HCT116 (cell line): Measurements from ENCODE around the gene CRACDL. TPM values are rescaled to one million over a fixed set of nuclear protein-coding genes. Genes with fewer than 3 reads are reported as not detected.

Source experiments
- ATAC-seq: fragments of 200-7000 bp; cut with Tn5 transposase; 2 replicates; pipeline ENCODE4 v1.9.1; 2020; ENCODE audit warnings: mild to moderate bottlenecking, moderate library complexity
- BruUV-seq: library from RNA; stranded (reverse); fragments of 400-500 nt; replicated peaks from 2 replicates; lab custom pipeline; 2021; lab: Mats Ljungman, UMichigan
- CTCF ChIA-PET: fragments of 300-600 bp; sonication (Branson Sonifier 250); formaldehyde crosslinking; loops from one replicate; lab custom pipeline; 2021; ENCODE audit warnings: antibody characterized with exemption; lab: Charles Lee
- POLR2A ChIA-PET: fragments of 300-600, 350-600 bp; sonication (Branson Sonifier 250); formaldehyde crosslinking; loops from one replicate; lab custom pipeline; 2021; ENCODE audit warnings: antibody characterized with exemption; lab: Charles Lee
- RAD21 ChIA-PET, 2 experiments: fragments of 300-600 bp; sonication (Branson Sonifier 250); formaldehyde crosslinking; loops; one replicate each; lab custom pipeline; 2023; ENCODE audit warnings: low total read pairs in 2 of 2; ENCODE audit not compliant: uncharacterized antibody in 2 of 2, unreplicated experiment in 2 of 2, low non-redundant PET in 1 of 2; lab: Charles Lee
- DNase-seq: peaks from one replicate; pipeline ENCODE4 v3.0.0-alpha.2; 2010; ENCODE audit warnings: low read depth, low spot score
- H2AFZ ChIP-seq: fragments of 200-600 bp; shearing (Covaris generic), sonication (generic); 2 replicates; pipeline ENCODE4 v1.6.1; 2017; ENCODE audit warnings: low read depth, mixed run types, mixed read lengths, antibody characterized with exemption, low read length; ENCODE audit not compliant: poor library complexity, severe bottlenecking
- H3K27ac ChIP-seq: 2 replicates; pipeline ENCODE4 v1.5.1; 2012; ENCODE audit warnings: low read depth, low read length
- H3K27me3 ChIP-seq: fragments of 200-600 bp; sonication (generic); 2 replicates; pipeline ENCODE4 v1.6.1; 2016; ENCODE audit warnings: mixed run types, low read length, mixed read lengths; ENCODE audit not compliant: insufficient read depth
- H3K36me3 ChIP-seq, 2 experiments: fragments of 200-500 bp in 1 of 2; fragments of 200-600 bp in 1 of 2; sonication (Bioruptor generic) in 1 of 2; sonication (generic) in 1 of 2; 2 replicates each; pipeline versions ENCODE4 v1.5.1 to v1.6.1; 2014 to 2016; ENCODE audit warnings: low read length in 2 of 2, inconsistent platforms in 1 of 2, mixed read lengths in 1 of 2, mixed run types in 1 of 2; ENCODE audit not compliant: insufficient read depth in 2 of 2, control insufficient read depth in 1 of 2
- H3K4me1 ChIP-seq, 2 experiments: fragments of 200-600 bp in 1 of 2; sonication (generic) in 1 of 2; 2 replicates each; pipeline versions ENCODE4 v1.5.1 to v1.6.1; 2012 to 2017; ENCODE audit warnings: low read length in 2 of 2, inconsistent platforms in 1 of 2, mild to moderate bottlenecking in 1 of 2, mixed read lengths in 1 of 2, mixed run types in 1 of 2, moderate library complexity in 1 of 2; ENCODE audit not compliant: insufficient read depth in 2 of 2, control insufficient read depth in 1 of 2
- H3K4me2 ChIP-seq: fragments of 200-600 bp; sonication (generic); 2 replicates; pipeline ENCODE4 v1.6.1; 2017; ENCODE audit warnings: mixed run types, low read length, mixed read lengths
- H3K4me3 ChIP-seq, 2 experiments: fragments of 200-600 bp in 1 of 2; sonication (generic) in 1 of 2; replicated peaks in 1 of 2; 2 replicates each; pipeline ENCODE4 v1.5.1; 2011 to 2016; ENCODE audit warnings: low read length in 2 of 2, control low read depth in 1 of 2, low read depth in 1 of 2, mild to moderate bottlenecking in 1 of 2, mixed read lengths in 1 of 2, mixed run types in 1 of 2
- H3K79me2 ChIP-seq: fragments of 200-600 bp; sonication (generic); 2 replicates; pipeline ENCODE4 v1.6.1; 2017; ENCODE audit warnings: mild to moderate bottlenecking, mixed run types, low read length, moderate library complexity, mixed read lengths; ENCODE audit not compliant: insufficient read depth
- H3K9ac ChIP-seq: fragments of 200-600 bp; sonication (generic); 2 replicates; pipeline ENCODE4 v1.6.1; 2016; ENCODE audit warnings: low read length, mixed read lengths
- H3K9me2 ChIP-seq: fragments of 200-600 bp; sonication (generic), shearing (Covaris generic); 2 replicates; pipeline ENCODE4 v1.6.1; 2017; ENCODE audit warnings: mixed run types, mild to moderate bottlenecking, moderate library complexity; ENCODE audit not compliant: insufficient read depth
- H3K9me3 ChIP-seq, 2 experiments: fragments of 200-500 bp in 1 of 2; fragments of 200-600 bp in 1 of 2; sonication (Bioruptor generic) in 1 of 2; sonication (generic) in 1 of 2; 2 replicates each; pipeline ENCODE4 v1.6.1; 2014 to 2017; ENCODE audit warnings: low read length in 2 of 2, mixed read lengths in 2 of 2, inconsistent platforms in 1 of 2, low read depth in 1 of 2, mild to moderate bottlenecking in 1 of 2, mixed run types in 1 of 2, moderate library complexity in 1 of 2; ENCODE audit not compliant: control insufficient read depth in 1 of 2, insufficient read depth in 1 of 2
- H4K20me1 ChIP-seq: fragments of 200-600 bp; sonication (generic), shearing (Covaris generic); 2 replicates; pipeline ENCODE4 v1.6.1; 2017; ENCODE audit warnings: mixed run types, mild to moderate bottlenecking, moderate library complexity; ENCODE audit not compliant: insufficient read depth
- CEBPB ChIP-seq: IDR thresholded peaks from 2 replicates; pipeline ENCODE4 v1.6.1; 2012; ENCODE audit warnings: low read depth
- EZH2phosphoT487 ChIP-seq: fragments of 200-600 bp; IDR thresholded peaks from 2 replicates; pipeline ENCODE4 v1.6.1; 2018; ENCODE audit warnings: antibody characterized with exemption, borderline replicate concordance
- FOSL1 ChIP-seq: IDR thresholded peaks from 2 replicates; pipeline ENCODE4 v1.6.1; 2012; ENCODE audit warnings: low read depth
- SIN3A ChIP-seq: IDR thresholded peaks from 2 replicates; pipeline ENCODE4 v1.6.1; 2012; ENCODE audit warnings: low read depth
- SP1 ChIP-seq: IDR thresholded peaks from 2 replicates; pipeline ENCODE4 v1.6.1; 2012; ENCODE audit warnings: low read depth
- TCF7L2 ChIP-seq: IDR thresholded peaks from 2 replicates; pipeline ENCODE4 v1.7.0; 2011; ENCODE audit warnings: borderline replicate concordance, inconsistent platforms; ENCODE audit not compliant: insufficient read depth, insufficient read length; ENCODE audit errors: extremely low read depth
- ZNF274 ChIP-seq: fragments of 200-500 bp; sonication (Bioruptor generic); IDR thresholded peaks from 2 replicates; pipeline ENCODE4 v1.6.1; 2014; ENCODE audit warnings: mild to moderate bottlenecking, low read depth, low read length, inconsistent platforms
- intact Hi-C: fragments of 100-400 bp; cut with micrococcal nuclease; formaldehyde crosslinking; loops from 2 replicates; pipeline ENCODE4 v1.10.0; 2022
- total RNA-seq: library from RNA; stranded (reverse); gene quantifications from one replicate; pipeline ENCODE4 v1.2.1, GENCODE V29; 2021; ENCODE audit not compliant: unreplicated experiment
- TF ChIP-seq, protein P1 (sequence below): IDR thresholded peaks from 2 replicates; pipeline ENCODE4 v1.6.1; 2012

CRACDL gene
- total RNA-seq, 1 experiment from 2014 or later = 1.1 TPM

DNA sequence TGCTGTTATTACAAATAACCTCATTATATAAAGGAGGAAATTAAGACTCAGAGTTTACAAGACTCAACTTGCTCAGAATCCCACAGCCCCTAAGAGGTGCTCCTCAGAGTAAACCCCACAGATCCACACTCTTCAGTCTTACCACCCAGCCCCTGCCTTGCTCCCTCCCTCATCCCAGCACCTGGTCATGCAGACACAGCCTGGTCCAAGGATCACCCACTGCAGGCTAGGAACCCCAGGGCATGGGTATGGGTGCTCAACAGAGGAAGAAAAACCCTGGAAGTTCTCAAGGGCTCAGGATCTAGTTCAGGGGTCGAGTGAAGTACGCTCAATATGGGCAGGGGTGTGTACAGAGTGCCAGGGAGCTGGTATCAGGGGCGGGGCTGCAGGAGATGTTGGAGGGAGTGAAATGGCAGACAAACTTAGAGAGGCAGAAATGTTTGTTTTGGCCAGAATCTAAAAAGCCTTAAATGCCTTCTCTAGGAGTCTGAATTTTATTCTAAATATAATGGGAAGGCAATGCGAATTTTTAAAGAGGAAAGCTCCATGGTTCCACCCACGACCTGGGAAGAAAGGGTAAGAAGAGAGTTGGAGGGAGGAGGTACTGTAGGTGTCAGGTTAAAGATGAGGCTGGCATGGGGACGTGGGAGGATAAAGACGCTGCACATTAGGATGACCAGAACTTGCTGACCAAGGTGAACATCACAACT lies 126.0 kb downstream of the CRACDL start (continued):
- TF ChIP-seq TCF7L2 = no peak
- no peak for TF ChIP-seq CEBPB

GRCh38 chr2:98809116-98809515 lies 126.9 kb downstream of the CRACDL start:
- TF ChIP-seq SP1 (no peak), FOSL1 (no peak), EZH2phosphoT487 (no peak), SIN3A (no peak)
- TF ChIP-seq, protein P1, sequence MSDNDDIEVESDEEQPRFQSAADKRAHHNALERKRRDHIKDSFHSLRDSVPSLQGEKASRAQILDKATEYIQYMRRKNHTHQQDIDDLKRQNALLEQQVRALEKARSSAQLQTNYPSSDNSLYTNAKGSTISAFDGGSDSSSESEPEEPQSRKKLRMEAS = no peak
- H3K4me3 ChIP-seq = no peak overlapping the region
- no peaks in the 10 kb centered on the region for H3K79me2 ChIP-seq
- no peak overlapping the region for H3K27ac ChIP-seq
- CTCF ChIA-PET = no interaction called here
- H3K9me2 ChIP-seq = no peaks in the 10 kb centered on the region
- no peak overlapping the region for H2AFZ ChIP-seq
- POLR2A ChIA-PET = no interaction called here
- H3K27me3 ChIP-seq = peaks cover 9% of the 10 kb centered on the region; the same call in 1 of the 2 replicates
- no peak overlapping the region for H3K9ac ChIP-seq
- H3K4me2 ChIP-seq = no peak overlapping the region
- no TSS peak for BruUV-seq
- DNase-seq = no peak
- H4K20me1 ChIP-seq = no peaks in the 10 kb centered on the region
- H3K4me1 ChIP-seq = no peaks in the 10 kb centered on the region; a peak in 1 of 4 replicates
- RAD21 ChIA-PET = no interaction called here
- no peak for ATAC-seq
- intact Hi-C loops = no loop called here
- no peaks in the 10 kb centered on the region for H3K9me3 ChIP-seq
- H3K36me3 ChIP-seq = no peaks in the 10 kb centered on the region

DNA sequence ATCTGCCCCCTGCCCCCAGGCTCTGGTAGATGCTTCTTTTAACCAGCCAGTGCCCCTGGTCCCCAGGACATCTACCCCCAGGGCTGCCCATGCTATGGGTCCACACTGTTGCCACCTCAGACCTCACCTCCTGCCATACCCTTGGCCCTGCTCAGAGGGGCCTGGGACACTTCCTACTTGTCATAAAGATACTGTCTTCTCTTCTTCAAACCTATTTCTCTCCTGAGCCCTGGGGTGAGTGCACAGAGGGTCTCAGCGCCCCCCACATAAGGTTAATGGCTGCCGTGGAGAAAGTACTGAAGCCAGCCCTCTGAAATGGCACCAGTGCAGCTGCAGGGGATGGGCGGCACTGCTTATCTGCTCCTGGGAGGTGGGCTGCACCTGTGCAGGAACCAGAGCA lies 127.5 kb downstream of the CRACDL start:
- no peaks in the 10 kb centered on the region for H3K9me2 ChIP-seq
- H3K4me1 ChIP-seq = no peaks in the 10 kb centered on the region; a peak in 1 of 4 replicates
- H3K9me3 ChIP-seq = no peaks in the 10 kb centered on the region
- no peak overlapping the region for H2AFZ ChIP-seq
- H3K36me3 ChIP-seq = no peaks in the 10 kb centered on the region
- H3K27me3 ChIP-seq = peaks cover 9% of the 10 kb centered on the region; the same call in 1 of the 2 replicates
- intact Hi-C loops = no loop called here
- no peak for DNase-seq
- no peak overlapping the region for H3K9ac ChIP-seq
- ChIA-PET CTCF (no interaction called here), POLR2A (no interaction called here)
- no peak overlapping the region for H3K27ac ChIP-seq
- H3K79me2 ChIP-seq = no peaks in the 10 kb centered on the region
- no peak for TF ChIP-seq ZNF274
- TF ChIP-seq, all 23 proteins: peak for 0
- RAD21 ChIA-PET = no interaction called here
- Histone ChIP-seq H3K4me2 (no peak overlapping the region), H4K20me1 (no peaks in the 10 kb centered on the region), H3K4me3 (no peak overlapping the region)
- ATAC-seq = no peak
- no TSS peak for BruUV-seq
